ENCODE results near the gene SHF. TPM values are rescaled to one million over a fixed set of nuclear protein-coding genes. Genes with fewer than 3 reads are reported as not detected.
"Not testable (repeated sequence)": the region's sequence is repeated elsewhere in the genome, so short reads cannot be mapped to it uniquely, and the experiment has no call there.

Gene SHF
- total RNA-seq, 3 donors from 2014 or later: 5.0 to 9.7 (median 9.5) TPM

DNA sequence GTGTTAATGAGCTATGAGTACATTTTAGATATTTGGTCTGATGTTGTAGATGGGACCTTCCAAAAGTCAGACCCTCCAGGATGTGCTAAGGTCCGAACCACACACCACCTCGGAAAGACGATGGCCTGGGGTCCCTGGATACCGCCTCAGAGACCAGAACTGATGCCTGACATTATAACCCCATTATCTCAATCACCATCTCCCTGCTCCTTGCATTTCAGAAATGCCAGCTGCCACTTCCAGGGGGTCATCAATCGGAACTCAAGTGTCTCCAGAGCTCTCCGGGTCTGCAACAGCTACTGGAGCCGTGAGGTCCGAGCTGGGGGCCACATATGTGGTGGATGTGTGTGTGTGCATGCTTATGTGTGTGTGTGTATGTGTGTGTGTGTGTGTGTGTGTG, 50.1 kb downstream of the SHF start:
- peaks cover 0 to 28% of the 10 kb centered on the region in 2 donors for H3K27me3 ChIP-seq

DNA sequence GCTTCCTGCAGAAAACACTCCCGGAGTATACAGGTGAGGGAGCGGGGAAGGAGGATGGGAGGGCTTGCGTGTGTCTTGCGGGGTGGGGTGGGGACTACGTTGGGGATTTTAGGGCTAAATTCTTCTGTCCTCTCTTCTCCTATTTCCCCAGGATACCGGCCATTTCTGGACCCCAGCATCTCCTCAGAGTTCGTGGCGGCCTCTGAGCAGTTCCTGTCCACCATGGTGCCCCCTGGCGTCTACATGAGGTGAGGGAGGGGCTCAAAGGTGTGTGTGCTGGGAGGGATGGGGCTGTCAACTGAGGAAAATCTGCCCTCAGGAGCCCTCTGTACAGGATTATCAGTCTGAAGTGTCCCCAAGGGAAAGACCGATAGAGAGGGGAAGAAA, 51.4 kb downstream of the SHF start:
- TF ChIP-seq POLR2A (IDR thresholded peaks at IDR 0.05) (no peak), POLR2AphosphoS5 (IDR thresholded peaks at IDR 0.05) (no peak)
- TF ChIP-seq, protein P1, sequence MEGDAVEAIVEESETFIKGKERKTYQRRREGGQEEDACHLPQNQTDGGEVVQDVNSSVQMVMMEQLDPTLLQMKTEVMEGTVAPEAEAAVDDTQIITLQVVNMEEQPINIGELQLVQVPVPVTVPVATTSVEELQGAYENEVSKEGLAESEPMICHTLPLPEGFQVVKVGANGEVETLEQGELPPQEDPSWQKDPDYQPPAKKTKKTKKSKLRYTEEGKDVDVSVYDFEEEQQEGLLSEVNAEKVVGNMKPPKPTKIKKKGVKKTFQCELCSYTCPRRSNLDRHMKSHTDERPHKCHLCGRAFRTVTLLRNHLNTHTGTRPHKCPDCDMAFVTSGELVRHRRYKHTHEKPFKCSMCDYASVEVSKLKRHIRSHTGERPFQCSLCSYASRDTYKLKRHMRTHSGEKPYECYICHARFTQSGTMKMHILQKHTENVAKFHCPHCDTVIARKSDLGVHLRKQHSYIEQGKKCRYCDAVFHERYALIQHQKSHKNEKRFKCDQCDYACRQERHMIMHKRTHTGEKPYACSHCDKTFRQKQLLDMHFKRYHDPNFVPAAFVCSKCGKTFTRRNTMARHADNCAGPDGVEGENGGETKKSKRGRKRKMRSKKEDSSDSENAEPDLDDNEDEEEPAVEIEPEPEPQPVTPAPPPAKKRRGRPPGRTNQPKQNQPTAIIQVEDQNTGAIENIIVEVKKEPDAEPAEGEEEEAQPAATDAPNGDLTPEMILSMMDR (IDR thresholded peaks at IDR 0.05): no peak
- Histone ChIP-seq H3K4me3 (no peak overlapping the region), H3K4me1 (no peaks in the 10 kb centered on the region), H3K27ac (no peak overlapping the region), H3K9me3 (no peaks in the 10 kb centered on the region), H3K27me3 (peaks cover 0 to 31% of the 10 kb centered on the region in 2 donors), H3K36me3 (no peaks in the 10 kb centered on the region)
- intact Hi-C loops (cut with DNase I; ENCODE audit: low total_unique reads): no loop called here
- DNase-seq (ENCODE audit: low spot score in 2 of 2): no peak

More for the DNA sequence above, 50.1 kb downstream of the SHF start:
- Histone ChIP-seq H3K4me3 (no peak overlapping the region), H3K36me3 (no peaks in the 10 kb centered on the region), H3K27ac (no peak overlapping the region), H3K9me3 (no peaks in the 10 kb centered on the region), H3K4me1 (no peaks in the 10 kb centered on the region)
- TF ChIP-seq, protein P1 (IDR thresholded peaks at IDR 0.05): no peak
- no peak for TF ChIP-seq POLR2A (IDR thresholded peaks at IDR 0.05)
- TF ChIP-seq POLR2AphosphoS5 (IDR thresholded peaks at IDR 0.05): no peak
- no peak for DNase-seq (ENCODE audit: low spot score in 2 of 2)
- intact Hi-C loops (cut with DNase I; ENCODE audit: low total_unique reads): no loop called here

DNA sequence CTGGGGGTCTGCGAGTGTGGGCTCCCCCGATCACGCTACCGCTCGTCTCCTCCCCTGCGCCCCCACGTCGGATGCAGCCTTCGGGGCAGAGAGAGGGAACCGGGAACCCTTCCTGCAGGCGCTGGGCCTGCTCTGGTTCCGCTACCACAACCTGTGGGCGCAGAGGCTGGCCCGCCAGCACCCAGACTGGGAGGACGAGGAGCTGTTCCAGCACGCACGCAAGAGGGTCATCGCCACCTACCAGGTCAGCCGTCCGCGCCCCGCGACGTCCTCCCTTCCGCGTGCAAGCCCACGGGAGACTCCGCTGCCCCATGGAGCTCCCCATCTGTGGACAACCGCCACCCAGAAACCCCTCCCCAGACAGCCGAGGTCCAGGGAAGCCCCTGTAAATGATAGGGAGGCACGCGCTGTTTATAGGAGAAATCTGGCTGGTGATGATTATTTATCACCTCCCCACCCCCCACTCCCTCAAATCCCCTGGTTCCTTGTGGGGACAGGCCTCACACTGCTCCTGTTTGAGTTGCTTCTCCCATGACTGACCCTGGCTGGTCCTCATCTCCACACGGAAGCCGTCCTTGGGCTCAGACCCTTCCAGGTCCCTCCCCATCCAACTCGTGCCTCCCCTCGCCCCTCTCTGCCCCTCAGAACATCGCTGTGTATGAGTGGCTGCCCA, 51.9 kb downstream of the SHF start:
- peaks cover 0 to 31% of the 10 kb centered on the region in 2 donors for H3K27me3 ChIP-seq
- intact Hi-C loops (cut with DNase I; ENCODE audit: low total_unique reads); DNase-seq (ENCODE audit: low spot score in 2 of 2); H3K36me3 ChIP-seq; H3K9me3 ChIP-seq; H3K4me3 ChIP-seq; H3K27ac ChIP-seq; H3K4me1 ChIP-seq: not testable (repeated sequence)

DNA sequence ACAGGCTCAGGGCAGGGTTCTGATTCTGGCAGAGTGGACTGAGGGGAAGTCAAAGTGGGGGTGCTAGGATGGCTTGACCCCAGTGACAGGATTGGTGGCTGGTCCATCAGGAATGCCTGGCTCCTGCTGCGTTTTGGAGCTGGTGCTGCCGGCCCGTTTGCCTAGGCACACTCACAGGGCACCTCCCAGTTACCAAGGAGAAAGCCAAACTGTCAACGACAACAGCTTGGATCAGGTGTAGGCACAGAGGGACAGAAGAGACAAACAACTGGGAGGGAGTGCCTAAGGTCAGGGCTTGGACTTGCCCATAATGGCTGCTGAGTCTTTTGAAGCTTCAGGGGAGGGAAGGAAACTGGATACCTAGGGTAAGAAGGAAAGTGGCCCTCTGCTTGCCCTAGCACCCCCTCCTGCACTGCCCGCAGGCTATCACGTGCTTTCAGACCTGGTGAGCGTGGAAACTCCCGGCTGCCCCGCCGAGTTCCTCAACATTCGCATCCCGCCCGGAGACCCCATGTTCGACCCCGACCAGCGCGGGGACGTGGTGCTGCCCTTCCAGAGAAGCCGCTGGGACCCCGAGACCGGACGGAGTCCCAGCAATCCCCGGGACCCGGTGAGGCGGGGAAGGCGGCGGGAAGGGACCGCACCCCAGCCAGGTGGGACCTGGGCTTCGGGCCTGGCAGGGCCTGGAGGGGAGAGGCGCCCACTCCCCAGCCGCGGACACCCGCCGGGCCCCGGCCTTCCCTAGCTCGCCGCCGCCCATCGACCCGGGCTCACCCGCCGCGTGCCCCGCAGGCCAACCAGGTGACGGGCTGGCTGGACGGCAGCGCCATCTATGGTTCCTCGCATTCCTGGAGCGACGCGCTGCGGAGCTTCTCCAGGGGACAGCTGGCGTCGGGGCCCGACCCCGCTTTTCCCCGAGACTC, 52.8 kb downstream of the SHF start:
- Histone ChIP-seq H3K36me3 (no peaks in the 10 kb centered on the region), H3K27ac (no peak overlapping the region), H3K4me3 (peak overlapping the region in 2 of 3 donors; percentile 11 to 51), H3K9me3 (no peaks in the 10 kb centered on the region), H3K4me1 (no peaks in the 10 kb centered on the region), H3K27me3 (peaks cover 2 to 38% of the 10 kb centered on the region in 2 donors)
- TF ChIP-seq POLR2AphosphoS5 (IDR thresholded peaks at IDR 0.05) (no peak), POLR2A (IDR thresholded peaks at IDR 0.05) (no peak)
- TF ChIP-seq, protein P1 (IDR thresholded peaks at IDR 0.05): no peak
- intact Hi-C loops (cut with DNase I; ENCODE audit: low total_unique reads): no loop called here
- no peak for DNase-seq (ENCODE audit: low spot score in 2 of 2)

DNA sequence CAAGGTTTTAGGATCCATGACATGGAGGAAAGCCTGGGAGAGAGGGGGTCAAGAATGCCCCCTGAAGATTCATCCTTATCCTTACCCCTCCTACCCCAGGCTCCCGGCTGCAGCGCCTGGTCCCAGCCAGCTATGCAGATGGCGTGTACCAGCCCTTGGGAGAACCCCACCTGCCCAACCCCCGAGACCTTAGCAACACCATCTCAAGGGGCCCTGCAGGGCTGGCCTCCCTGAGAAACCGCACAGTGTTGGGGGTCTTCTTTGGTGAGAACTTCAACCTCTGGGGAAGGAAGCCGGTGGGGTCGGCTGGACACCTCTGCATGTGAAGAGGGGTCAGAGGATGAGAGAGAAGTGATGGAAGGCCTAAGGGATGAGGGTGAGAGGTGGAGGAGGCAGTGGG, 53.7 kb downstream of the SHF start:
- no peak overlapping the region for H3K27ac ChIP-seq
- H3K4me1 ChIP-seq: no peaks in the 10 kb centered on the region
- TF ChIP-seq, protein P1 (IDR thresholded peaks at IDR 0.05): no peak
- TF ChIP-seq POLR2AphosphoS5 (IDR thresholded peaks at IDR 0.05) (no peak), POLR2A (IDR thresholded peaks at IDR 0.05) (no peak)
- H3K9me3 ChIP-seq: no peaks in the 10 kb centered on the region
- no peak for DNase-seq (ENCODE audit: low spot score in 2 of 2)
- no peaks in the 10 kb centered on the region for H3K36me3 ChIP-seq
- no peak overlapping the region for H3K4me3 ChIP-seq
- intact Hi-C loops (cut with DNase I; ENCODE audit: low total_unique reads): no loop called here
- H3K27me3 ChIP-seq: peaks cover 8 to 47% of the 10 kb centered on the region in 2 donors
